NCI-H1436 (cell line): ENCODE results near the gene AP4M1.
A peak's percentile ranks its signal among the peaks of the same experiment; 100 is the strongest.
"Not testable (repeated sequence)": the region's sequence is repeated elsewhere in the genome, so short reads cannot be mapped to it uniquely, and the experiment has no call there.

Experiments
- DNase-seq: peaks from one replicate; lab custom pipeline; 2025; lab: John Stamatoyannopoulos, UW

AP4M1 gene

DNA sequence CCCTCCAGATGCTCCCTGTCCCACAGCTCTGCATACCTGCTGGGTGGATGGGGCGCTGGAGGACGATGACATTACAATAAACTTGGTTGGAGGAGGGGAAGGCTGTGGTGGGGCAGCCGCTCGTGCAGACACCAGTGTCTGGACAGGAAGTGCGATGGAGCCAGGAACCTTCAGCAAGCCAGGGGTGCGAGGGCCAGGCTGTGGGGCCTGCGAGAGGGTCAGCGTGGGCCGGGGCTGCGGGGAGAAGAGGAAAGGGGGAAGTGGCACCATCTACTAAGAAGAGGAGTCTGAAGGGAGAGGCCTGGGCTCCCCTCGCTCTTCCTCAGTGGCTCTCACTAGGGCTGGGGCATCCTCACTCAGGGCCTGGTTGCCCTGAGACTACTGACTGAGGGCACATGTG, 6.4 kb downstream of the AP4M1 start:
- DNase-seq, result no peak

DNA sequence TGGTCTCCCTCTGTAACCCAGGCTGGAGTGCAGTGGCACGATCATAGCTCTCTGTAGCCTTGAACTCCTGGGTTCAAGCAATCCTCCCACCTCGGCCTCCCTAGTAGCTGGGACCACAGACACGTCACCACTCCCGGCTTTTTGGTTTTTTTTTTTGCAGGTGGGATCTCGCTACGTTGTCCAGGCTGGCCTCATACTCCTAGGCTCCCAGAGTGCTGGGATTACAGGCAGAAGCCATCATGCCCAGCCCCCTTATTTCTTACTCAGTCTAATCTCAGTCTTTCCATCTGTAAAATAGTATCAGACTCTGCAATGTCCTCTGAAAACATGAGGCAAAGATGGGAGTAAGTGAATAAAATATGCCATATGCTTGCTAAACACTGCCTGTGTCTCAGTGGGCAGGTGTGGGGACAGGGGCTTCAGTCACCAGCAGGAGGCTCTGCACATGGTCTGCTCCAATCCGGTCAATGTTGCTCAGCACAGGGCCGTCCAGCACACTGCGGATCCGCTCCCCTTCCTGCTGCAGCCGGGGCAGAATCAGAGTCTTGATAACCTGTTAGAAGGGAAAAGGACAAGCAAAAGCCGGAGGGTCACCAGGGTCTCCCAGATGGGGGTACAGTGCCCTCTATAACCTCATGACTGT, 8.2 kb downstream of the AP4M1 start:
- DNase-seq, result no peak

DNA sequence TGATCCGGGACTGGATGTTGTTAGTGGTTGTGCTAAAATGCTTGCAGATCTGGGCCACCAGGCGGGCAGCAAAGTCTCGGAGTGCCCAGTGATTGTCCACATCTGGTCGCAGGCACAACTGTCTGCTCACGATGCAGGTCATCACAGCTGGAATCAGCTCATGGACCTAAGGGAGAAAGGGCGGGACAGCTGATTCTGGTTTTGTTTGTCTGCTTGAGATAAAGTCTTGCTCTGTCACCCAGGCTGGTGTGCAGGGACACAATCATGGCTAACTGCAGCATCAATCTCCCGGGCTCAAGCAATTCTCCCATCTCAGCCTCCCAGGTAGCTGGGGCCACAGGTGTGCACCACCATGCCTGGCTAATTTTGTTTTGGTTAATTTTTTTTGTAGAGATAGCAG, 9.7 kb downstream of the AP4M1 start:
- DNase-seq, result no peak

DNA sequence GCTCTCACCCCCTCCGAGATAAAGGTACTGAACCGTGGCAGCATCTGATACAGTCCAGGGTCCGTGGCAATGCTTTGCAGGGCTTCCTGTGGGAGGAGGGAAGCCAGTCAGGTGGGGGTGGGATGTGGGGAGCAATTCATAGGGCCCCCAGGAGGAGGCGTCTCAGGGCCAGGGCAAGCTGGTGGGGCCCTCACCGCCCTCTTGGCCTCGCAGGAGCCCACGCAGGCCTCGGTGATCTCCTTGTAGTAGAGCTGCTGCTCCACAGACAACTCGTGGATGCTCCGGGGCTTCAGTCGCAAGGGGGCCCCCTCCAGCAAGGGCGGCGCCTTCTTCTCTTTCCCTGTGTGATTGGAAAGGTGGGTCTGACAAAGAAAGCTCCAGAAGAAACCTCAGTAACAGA, 10.5 kb downstream of the AP4M1 start:
- no peak for DNase-seq

DNA sequence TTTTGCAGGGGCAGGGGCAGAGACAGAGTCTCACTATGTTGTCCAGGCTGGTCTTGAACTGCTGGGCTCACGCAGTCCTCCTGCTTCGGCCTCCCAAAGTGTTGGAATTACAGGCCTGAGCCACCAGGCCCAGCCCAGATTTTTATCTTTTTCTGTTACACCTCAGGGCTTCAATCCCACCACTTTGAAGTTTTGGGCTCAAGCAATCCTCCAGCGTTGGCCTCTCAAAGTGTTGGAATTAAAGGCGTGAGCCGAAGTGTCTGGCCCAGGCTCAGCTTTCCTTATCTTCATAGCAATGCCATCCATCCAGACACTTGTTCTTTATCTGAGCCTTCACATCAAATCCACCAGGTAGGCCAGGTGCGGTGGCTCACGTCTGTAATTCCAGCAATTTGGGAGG, 13.6 kb downstream of the AP4M1 start:
- no peak for DNase-seq

DNA sequence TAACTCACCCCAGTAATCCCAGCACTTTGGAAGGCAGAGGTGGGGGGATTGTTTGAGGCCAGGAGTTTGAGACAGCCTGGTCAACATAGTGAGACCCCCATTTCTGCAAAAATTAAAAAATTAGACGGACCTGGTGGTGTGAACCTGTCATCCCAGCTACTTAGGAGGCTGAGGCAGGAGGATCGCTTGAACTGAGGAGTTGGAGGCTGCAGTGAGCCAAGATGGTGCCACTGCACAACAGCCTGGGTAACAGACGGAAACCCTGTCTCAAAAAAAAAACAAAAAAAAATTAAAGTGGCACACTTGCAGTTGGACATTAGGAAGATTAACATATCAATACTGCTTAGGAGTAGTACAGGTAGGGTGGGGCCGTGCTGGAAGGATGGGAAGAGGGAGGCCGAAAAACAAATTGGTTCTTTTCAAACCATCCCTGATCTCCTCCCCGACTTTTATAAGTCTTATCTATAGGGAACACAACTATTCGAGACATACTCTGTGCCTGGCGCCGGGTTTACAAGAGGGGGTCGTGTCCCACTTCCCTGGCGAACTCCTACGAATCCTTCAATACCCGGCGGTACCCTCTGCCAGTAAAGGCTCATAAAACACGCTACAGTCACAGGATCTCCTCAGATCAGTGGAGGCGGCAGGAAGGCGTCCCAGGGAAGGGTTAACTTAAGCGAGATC, 17.1 kb downstream of the AP4M1 start:
- no peak for DNase-seq

DNA sequence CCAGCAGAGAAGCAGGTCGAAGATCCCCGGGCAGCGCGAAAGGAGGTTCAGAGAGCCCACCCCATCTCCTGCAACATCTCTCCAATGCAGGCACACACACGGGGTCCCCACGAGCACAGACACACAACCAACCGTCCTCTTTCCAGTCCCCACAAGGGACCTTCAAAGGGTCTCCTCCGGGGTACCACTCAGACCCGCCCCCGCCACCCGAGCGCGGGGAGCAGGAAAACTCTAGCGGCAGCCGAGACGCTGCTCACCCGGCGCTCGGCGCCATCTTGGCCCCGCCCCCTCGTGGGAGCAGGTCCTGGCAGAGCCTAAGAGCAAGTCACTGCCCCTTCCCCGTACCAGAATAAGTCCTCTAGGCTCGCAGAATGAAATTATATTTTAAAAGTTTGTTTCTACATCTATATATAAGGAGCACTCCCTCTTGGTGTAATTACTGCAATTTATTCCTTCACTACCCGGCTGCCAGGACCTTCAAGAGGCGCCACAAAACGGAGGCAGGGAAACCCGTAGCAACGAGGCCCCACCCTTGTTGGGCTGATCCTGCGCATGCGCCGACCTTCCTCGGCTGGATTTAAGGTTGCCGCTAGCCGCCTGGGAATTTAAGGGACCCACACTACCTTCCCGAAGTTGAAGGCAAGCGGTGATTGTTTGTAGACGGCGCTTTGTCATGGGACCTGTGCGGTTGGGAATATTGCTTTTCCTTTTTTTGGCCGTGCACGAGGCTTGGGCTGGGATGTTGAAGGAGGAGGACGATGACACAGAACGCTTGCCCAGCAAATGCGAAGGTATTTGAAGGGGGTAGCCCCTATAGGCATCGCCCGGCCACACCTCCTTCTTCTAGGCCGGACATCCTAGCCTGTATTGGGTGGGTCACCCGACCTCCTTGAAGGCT, 17.9 kb downstream of the AP4M1 start, which contains the start of the genes CNPY4 and TAF6:
Gene CNPY4 (plus strand): TSS at position 563 of the 898 bp plus-strand sequence. CDS start 111 bp downstream, at position 674.
Gene TAF6 (minus strand): TSS at position 287 of the 898 bp plus-strand sequence. CDS start 5,149 bp downstream, outside the sequence.
- DNase-seq, result peak; percentile 94

- DNase-seq, result no peak
These were observed 18.7 kb downstream of the AP4M1 start for GRCh38 chr7:100119970-100120732.

DNA sequence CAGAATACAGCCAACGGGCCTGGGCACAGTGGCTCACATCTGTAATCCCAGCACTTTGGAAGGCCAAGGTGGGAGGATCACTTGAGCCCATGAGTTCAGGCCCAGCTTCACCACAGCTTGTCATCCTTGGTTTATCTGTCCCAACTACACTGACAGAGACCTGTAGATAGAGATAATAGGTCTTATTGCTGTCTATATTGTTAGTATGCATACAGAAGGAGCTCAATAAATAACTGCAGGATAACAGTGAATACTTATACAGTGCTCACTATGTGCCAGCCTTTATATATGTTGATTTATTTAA, 19.2 kb downstream of the AP4M1 start:
- DNase-seq, result no peak

DNA sequence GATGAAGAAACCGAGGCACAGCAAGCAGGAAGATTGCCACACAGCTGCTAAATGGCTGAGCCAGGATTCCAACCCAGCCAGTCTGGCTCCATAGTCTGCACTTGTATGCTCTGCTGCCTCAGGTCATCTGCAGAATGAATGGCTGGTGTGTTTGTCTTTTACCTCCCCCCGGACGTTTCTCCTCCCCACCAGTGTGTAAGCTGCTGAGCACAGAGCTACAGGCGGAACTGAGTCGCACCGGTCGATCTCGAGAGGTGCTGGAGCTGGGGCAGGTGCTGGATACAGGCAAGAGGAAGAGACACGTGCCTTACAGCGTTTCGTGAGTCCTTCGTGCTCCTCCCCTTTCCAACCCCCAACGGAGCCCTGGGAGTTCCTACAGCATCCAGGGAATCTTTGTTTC, 20.6 kb downstream of the AP4M1 start:
- DNase-seq, result peak; percentile 67

GRCh38 chr7:100122568-100122967, 21.1 kb downstream of the AP4M1 start:
- DNase-seq, result no peak

DNA sequence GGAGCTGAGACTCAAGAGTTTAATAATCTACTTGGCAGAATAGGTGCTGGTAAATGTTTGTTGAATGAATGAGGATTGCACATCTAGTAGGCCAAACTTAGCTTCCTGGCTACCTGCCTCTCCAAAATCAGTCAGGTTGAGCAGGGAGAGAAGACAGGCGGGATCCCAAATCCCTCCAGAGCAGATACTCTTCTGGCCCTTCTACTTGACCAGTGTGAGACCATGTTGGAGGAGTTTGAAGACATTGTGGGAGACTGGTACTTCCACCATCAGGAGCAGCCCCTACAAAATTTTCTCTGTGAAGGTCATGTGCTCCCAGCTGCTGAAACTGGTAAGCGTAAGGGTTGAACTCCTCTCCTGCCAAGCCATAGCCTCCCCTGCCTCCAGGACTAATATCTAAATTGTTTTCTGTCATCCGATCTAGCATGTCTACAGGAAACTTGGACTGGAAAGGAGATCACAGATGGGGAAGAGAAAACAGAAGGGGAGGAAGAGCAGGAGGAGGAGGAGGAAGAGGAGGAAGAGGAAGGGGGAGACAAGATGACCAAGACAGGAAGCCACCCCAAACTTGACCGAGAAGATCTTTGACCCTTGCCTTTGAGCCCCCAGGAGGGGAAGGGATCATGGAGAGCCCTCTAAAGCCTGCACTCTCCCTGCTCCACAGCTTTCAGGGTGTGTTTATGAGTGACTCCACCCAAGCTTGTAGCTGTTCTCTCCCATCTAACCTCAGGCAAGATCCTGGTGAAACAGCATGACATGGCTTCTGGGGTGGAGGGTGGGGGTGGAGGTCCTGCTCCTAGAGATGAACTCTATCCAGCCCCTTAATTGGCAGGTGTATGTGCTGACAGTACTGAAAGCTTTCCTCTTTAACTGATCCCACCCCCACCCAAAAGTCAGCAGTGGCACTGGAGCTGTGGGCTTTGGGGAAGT, 23.1 kb downstream of the AP4M1 start:
- no peak for DNase-seq

GRCh38 chr7:100126239-100126930, 24.9 kb downstream of the AP4M1 start:
- DNase-seq, result no peak

- peak; percentile 94 for DNase-seq
These were observed 25.8 kb downstream of the AP4M1 start, which contains the start of gene MBLAC1 for GRCh38 chr7:100126931-100127865. Gene MBLAC1, plus strand, starts transcription at chr7:100126967. Its CDS starts 429 bp downstream, at chr7:100127396.

DNA sequence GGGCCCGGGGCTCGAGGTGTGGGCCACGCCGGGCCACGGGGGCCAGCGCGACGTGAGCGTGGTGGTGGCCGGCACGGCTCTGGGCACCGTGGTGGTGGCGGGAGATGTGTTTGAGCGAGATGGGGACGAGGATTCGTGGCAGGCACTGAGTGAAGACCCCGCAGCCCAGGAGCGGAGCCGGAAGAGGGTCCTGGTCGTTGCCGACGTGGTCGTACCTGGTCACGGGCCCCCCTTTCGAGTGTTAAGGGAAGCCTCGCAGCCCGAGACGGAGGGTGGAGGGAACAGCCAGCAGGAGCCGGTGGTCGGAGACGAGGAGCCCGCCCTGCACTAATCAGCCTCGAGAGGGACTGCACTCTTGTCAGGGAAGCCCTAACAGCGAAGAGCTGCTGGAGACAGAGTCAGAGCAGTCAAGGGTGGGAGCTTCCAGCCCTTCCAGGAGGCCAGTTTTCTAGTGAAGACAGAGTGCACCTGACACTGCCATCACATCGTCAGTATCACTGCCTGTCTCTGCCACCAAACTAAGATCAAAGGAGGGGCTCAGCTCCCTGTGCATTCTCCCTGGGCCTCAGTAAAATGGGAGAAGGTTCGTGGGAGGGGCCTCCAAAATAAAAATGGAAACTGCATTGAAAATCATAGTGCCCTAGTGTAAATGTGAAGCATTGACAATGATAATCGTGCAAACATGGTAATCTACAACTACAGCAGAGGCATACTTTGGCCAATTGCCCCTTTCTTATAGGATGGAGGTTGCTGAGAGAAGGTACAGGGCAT, 26.6 kb downstream of the AP4M1 start:
- no peak for DNase-seq

- DNase-seq, result no peak
These were observed 27.2 kb downstream of the AP4M1 start for GRCh38 chr7:100128637-100128963.

DNA sequence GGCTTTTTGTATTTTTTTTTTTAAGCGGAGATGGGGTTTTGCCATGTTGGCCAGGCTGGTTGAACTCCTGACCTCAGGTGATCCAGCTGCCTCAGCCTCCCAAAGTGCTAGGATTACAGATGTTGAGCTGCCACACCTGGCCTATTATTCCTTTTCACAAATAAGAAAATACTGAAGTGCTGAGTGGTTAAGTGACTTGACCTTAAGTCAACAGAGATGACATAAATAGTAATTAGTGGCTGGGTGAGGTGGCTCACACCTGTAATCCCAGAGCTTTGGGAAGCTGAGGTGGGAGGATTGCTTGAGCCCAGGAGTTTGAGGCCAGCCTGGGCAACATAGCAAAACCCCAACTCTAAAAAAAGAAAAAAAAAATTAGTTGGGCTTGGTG, 28.8 kb downstream of the AP4M1 start:
- DNase-seq, result not testable (repeated sequence)
